Psoas muscle (tissue), 8 donors: ENCODE data around the gene MAPKAPK3. TPM values are rescaled to one million over a fixed set of nuclear protein-coding genes. Genes with fewer than 3 reads are reported as not detected.

Source experiments
- ATAC-seq, 4 donors: fragments of 200-7000 bp; cut with Tn5 transposase; one replicate each; pipeline ENCODE4 v1.9.1; 2020; ENCODE audit warnings: moderate library complexity in 3 of 4, mild to moderate bottlenecking in 2 of 4
- DNase-seq, 2 donors: peaks; one replicate each; pipeline ENCODE4 v3.0.0-alpha.2; 2020
- H3K27ac ChIP-seq: fragments of 200-600 bp; one replicate; pipeline ENCODE4 v1.8.0; 2022
- H3K27me3 ChIP-seq, 3 donors: fragments of 200-600 bp in 1 of 3; one replicate each; pipeline versions ENCODE4 v1.6.1 to v1.8.0; 2013 to 2022; ENCODE audit warnings: low read length in 2 of 3, mild to moderate bottlenecking in 2 of 3, moderate library complexity in 1 of 3; ENCODE audit not compliant: insufficient read depth in 3 of 3
- H3K36me3 ChIP-seq, 2 donors: fragments of 200-600 bp in 1 of 2; one replicate each; pipeline versions ENCODE4 v1.6.1 to v1.8.0; 2013 to 2022; ENCODE audit warnings: low read depth in 1 of 2, mild to moderate bottlenecking in 1 of 2, moderate library complexity in 1 of 2; ENCODE audit not compliant: insufficient read depth in 1 of 2
- H3K4me1 ChIP-seq: fragments of 200-600 bp; one replicate; pipeline ENCODE4 v1.8.0; 2022
- H3K4me3 ChIP-seq: fragments of 200-600 bp; one replicate; pipeline ENCODE4 v1.8.0; 2022; ENCODE audit warnings: mild to moderate bottlenecking
- H3K9me3 ChIP-seq: fragments of 200-600 bp; one replicate; pipeline ENCODE4 v1.8.0; 2022
- WGBS, 3 donors: extraction: QIAGEN DNeasy Blood & Tissue Kit; methylation state at CpG; one replicate each; pipeline versions ENCODE4 v1.1.6 to v1.1.7; 2013; 5-methylcytosine and 5-hydroxymethylcytosine counted together
- intact Hi-C, 2 donors: fragments of 100-400 bp; cut with DNase I; formaldehyde crosslinking; loops; one replicate each; pipeline versions ENCODE4 v1.11.0 to v1.14.2; 2022
- polyA plus RNA-seq, 3 donors: library from polyadenylated mRNA; stranded (reverse); fragments of 200-250 nt; gene quantifications; one replicate each; pipeline ENCODE4 v1.2.3, GENCODE V29; 2013
- total RNA-seq, 4 donors: library from RNA; stranded (reverse); fragmentation: NEBNext Ultra II Directional in 2 of 4; extraction: Animal tissue kit (Norgen Biotek cat#: 25700) in 2 of 4; gene quantifications; one replicate each; pipeline versions ENCODE4 v1.2.1 to v1.2.4, GENCODE V29; 2021 to 2023
- TF ChIP-seq, protein P1 (sequence below): fragments of 200-600 bp; IDR thresholded peaks from one replicate; pipeline ENCODE4 v1.8.0; 2022; ENCODE audit warnings: antibody characterized with exemption
- donor health status: healthy with polysubstance abuse.
- donor health status: DM: no; HTN: no; CAD: no; lungs with moderate emphysema.
- donor health status: Bipolar disorder and iron deficiency.
- donor health status: healthy.
- donor health status: DM: yes; HTN: yes; CAD: no.
- donor health status: DM: no; HTN: no; CAD: no.
- donor health status: DM: no; HTN: no; CAD: no.
- donor health status: DM: yes; HTN: yes; CAD: no.

Gene MAPKAPK3
- total and polyA plus RNA-seq, 7 donors, result 88.2 to 409 (median 249) TPM

DNA sequence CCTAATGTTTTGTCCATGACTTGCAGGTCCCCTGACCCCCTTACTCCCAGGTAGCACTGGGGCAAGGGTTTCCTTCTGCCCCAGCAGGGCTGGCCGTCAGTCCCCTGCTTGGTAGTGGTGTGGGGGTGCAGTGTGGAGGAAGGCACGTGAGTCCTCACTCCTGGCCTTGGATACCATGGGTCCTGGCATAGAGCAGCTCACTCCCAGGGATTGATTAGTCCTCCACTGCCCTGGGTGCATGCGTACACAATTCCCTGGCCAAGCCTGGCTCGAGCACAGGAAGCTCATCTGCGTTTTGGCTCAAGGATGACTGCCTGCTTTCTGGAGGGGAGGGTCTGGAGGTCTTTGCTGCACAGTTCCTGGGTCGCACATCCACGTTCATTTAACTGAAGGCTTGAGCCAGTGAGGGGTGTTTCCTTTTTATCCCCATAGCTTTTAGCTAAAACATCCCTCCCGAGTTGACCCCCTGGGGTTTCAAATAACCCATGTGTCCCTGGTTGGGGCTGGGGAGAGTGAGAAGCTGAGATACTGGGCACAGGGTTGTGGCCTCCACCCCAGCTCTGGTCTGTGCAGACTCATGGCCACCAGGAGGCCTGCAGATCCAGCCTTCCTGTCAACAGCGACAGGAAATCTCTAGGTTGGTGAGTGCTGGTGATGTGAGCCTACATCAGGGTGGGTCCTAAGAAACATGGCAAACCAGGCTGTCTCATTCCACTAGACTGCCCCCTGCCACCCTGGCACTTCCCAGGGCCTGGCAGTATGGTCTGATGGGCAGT lies 36.1 kb upstream of the MAPKAPK3 start:
- Histone ChIP-seq H3K27ac (peak overlapping the region; percentile 84), H3K36me3 (peaks cover 0 to 41% of the 10 kb centered on the region in 2 donors), H3K4me1 (peaks cover 50% of the 10 kb centered on the region), H3K27me3 (no peaks in the 10 kb centered on the region), H3K9me3 (no peaks in the 10 kb centered on the region), H3K4me3 (no peak overlapping the region)
- DNase-seq (no peak), ATAC-seq (peak in 2 of 4 donors; percentile 1)
- TF ChIP-seq, protein P1, sequence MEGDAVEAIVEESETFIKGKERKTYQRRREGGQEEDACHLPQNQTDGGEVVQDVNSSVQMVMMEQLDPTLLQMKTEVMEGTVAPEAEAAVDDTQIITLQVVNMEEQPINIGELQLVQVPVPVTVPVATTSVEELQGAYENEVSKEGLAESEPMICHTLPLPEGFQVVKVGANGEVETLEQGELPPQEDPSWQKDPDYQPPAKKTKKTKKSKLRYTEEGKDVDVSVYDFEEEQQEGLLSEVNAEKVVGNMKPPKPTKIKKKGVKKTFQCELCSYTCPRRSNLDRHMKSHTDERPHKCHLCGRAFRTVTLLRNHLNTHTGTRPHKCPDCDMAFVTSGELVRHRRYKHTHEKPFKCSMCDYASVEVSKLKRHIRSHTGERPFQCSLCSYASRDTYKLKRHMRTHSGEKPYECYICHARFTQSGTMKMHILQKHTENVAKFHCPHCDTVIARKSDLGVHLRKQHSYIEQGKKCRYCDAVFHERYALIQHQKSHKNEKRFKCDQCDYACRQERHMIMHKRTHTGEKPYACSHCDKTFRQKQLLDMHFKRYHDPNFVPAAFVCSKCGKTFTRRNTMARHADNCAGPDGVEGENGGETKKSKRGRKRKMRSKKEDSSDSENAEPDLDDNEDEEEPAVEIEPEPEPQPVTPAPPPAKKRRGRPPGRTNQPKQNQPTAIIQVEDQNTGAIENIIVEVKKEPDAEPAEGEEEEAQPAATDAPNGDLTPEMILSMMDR, result no peak
- 56 to 80% (median 62%) methylated on average over 9 of the region's 9 CpGs for WGBS, 3 donors
- intact Hi-C loops, result no loop called here

DNA sequence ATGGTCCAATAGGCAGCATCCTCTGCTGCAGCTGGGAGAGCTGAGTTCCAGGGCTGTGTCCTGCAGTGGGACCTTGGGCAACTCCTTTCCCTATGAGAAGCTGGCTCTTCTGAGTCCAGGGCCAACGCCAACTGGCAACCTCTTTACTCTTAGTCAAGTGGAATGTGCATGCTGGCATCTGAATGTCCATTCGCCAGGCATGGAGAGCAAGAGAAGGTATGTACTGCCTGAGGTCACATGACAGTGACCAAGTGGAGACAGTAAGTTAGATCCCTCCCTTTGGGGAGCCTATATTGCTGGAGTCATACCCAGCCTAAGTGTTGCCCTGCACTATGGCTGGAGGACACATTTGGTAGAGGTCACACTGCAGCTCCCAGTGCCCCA lies 35.5 kb upstream of the MAPKAPK3 start:
- intact Hi-C loops, result no loop called here
- TF ChIP-seq, protein P1, result no peak
- H3K9me3 ChIP-seq, result no peaks in the 10 kb centered on the region
- ATAC-seq (peak; percentile 55 to 79 (median 76)), DNase-seq (peak; percentile 72 to 90)
- peaks cover 56% of the 10 kb centered on the region for H3K4me1 ChIP-seq
- WGBS, 3 donors, result 27 to 44% (median 31%) methylated on average over 2 of the region's 2 CpGs
- H3K36me3 ChIP-seq, result peaks cover 0 to 36% of the 10 kb centered on the region in 2 donors
- peak overlapping the region; percentile 84 for H3K27ac ChIP-seq
- H3K4me3 ChIP-seq, result no peak overlapping the region
- no peaks in the 10 kb centered on the region for H3K27me3 ChIP-seq

DNA sequence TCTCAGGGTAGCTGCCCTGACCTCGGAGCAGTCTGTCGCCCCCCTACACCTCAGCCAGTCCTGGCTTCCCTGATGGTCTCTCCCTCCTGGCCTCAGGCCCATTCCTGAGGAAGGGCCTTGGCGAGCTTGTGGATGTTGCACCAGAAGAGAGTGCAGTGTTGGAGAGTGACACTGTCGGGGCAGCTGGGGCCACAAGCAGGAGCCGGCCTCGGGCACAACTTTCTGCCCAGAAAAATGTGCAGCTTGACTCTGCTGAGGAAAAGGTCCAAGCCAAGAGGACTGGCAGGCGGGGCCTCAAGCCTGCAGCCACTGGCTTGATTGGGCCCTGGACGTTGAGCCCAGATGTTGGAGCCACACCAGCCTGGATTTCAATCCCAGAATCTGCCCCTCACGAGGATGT lies 34.9 kb upstream of the MAPKAPK3 start:
- WGBS, 3 donors, result 18 to 43% (median 31%) methylated on average over 9 of the region's 9 CpGs
- H3K4me1 ChIP-seq, result peaks cover 62% of the 10 kb centered on the region

DNA sequence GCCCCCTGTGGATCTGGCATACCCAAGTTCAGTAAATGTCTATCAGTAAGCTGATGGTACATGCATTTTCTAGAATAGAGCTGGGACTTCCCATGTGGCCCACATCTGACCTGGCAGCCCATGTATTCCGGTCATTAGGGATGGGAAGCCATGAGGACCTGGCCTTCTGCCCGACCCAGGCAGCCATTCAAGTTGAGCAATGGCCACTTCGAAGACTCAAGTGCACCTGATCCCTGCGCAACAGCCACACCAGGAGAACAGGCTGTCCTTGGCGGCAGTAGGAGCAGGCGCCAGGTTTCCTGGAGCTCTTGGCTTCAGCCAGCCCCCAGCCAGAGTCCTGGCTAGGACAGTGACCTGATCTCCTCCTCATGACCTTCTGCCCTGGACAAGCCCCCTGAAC lies 33.1 kb upstream of the MAPKAPK3 start:
- TF ChIP-seq, protein P1, result no peak
- Histone ChIP-seq H3K4me3 (no peak overlapping the region), H3K27ac (peak overlapping the region; percentile 84), H3K9me3 (no peaks in the 10 kb centered on the region), H3K4me1 (peaks cover 79% of the 10 kb centered on the region), H3K36me3 (peaks cover 0 to 11% of the 10 kb centered on the region in 2 donors), H3K27me3 (no peaks in the 10 kb centered on the region)
- DNase-seq (peak; percentile 96 to 99), ATAC-seq (peak; percentile 76 to 88 (median 84))
- 11 to 21% (median 18%) methylated on average over 6 of the region's 6 CpGs for WGBS, 3 donors
- intact Hi-C loops, result loop anchor here (2.0 kb wide), 2 partner anchors 17 to 21 kb away; no protein-coding TSS in a partner anchor

More for the DNA sequence above, 34.9 kb upstream of the MAPKAPK3 start:
- TF ChIP-seq, protein P1, result no peak
- DNase-seq, result peak; percentile 70 to 81
- no peaks in the 10 kb centered on the region for H3K9me3 ChIP-seq
- H3K27ac ChIP-seq, result peak overlapping the region; percentile 84
- ATAC-seq, result peak in 3 of 4 donors; percentile 39 to 46 (median 46)
- H3K27me3 ChIP-seq, result no peaks in the 10 kb centered on the region
- intact Hi-C loops, result loop anchor here in 1 of 2 donors (2.0 kb wide), 1 partner anchor 23 kb away; no protein-coding TSS in a partner anchor
- no peak overlapping the region for H3K4me3 ChIP-seq
- peaks cover 0 to 29% of the 10 kb centered on the region in 2 donors for H3K36me3 ChIP-seq
